WI38 (cell line): ENCODE measurements around the gene MAVS.

Source experiments
- H3K4me3 ChIP-seq: 2 replicates; pipeline ENCODE4 v1.5.1; 2011; ENCODE audit warnings: low read depth, mild to moderate bottlenecking, control low read depth, low read length
- CTCF ChIP-seq: IDR thresholded peaks from 2 replicates; pipeline ENCODE4 v1.5.1; 2012; ENCODE audit warnings: low read depth, mild to moderate bottlenecking, control low read depth, low read length

Gene MAVS

GRCh38 chr20:3908667-3909066, 62.0 kb downstream of the MAVS start:
- TF ChIP-seq CTCF: no peak
- no peak overlapping the region for H3K4me3 ChIP-seq

- H3K4me3 ChIP-seq: no peak overlapping the region
- no peak for TF ChIP-seq CTCF
These were observed 63.3 kb downstream of the MAVS start for GRCh38 chr20:3909952-3910366.

- H3K4me3 ChIP-seq: no peak overlapping the region
- TF ChIP-seq CTCF: no peak
These were observed 64.2 kb downstream of the MAVS start for GRCh38 chr20:3910853-3911252.

GRCh38 chr20:3911956-3912355, 65.3 kb downstream of the MAVS start:
- TF ChIP-seq CTCF: no peak
- no peak overlapping the region for H3K4me3 ChIP-seq

- no peak for TF ChIP-seq CTCF
These were observed 67.8 kb downstream of the MAVS start for GRCh38 chr20:3914446-3914845.

GRCh38 chr20:3915691-3916090, 69.1 kb downstream of the MAVS start:
- TF ChIP-seq CTCF: no peak
- no peak overlapping the region for H3K4me3 ChIP-seq

More at GRCh38 chr20:3914446-3914845, 67.8 kb downstream of the MAVS start:
- no peak overlapping the region for H3K4me3 ChIP-seq

GRCh38 chr20:3916364-3916763, 69.7 kb downstream of the MAVS start:
- no peak overlapping the region for H3K4me3 ChIP-seq
- no peak for TF ChIP-seq CTCF
